Fibroblast of the aortic adventitia (primary cell): ENCODE data around the gene COL5A2. TPM values are rescaled to one million over a fixed set of nuclear protein-coding genes. Genes with fewer than 3 reads are reported as not detected.

Experiments
- DNase-seq: peaks from one replicate; pipeline ENCODE4 v3.0.0-alpha.2; 2010; ENCODE audit warnings: low read depth
- H3K4me3 ChIP-seq: 2 replicates; pipeline ENCODE4 v1.5.1; 2011; ENCODE audit warnings: low read depth, mild to moderate bottlenecking, control low read depth, low read length, moderate library complexity
- total RNA-seq: library from RNA; depleted of rRNA; stranded (reverse); fragments of >200 nt; gene quantifications from 2 replicates; pipeline ENCODE4 v1.2.3, GENCODE V29; 2012; ENCODE audit warnings: low replicate concordance
- TF ChIP-seq, protein P1 (sequence below): IDR thresholded peaks from 2 replicates; pipeline ENCODE4 v1.5.1; 2011; ENCODE audit warnings: mild to moderate bottlenecking, low read length, control low read depth, inconsistent platforms; ENCODE audit not compliant: insufficient read depth

COL5A2 gene
- total RNA-seq, 1 donor: 133 TPM

DNA sequence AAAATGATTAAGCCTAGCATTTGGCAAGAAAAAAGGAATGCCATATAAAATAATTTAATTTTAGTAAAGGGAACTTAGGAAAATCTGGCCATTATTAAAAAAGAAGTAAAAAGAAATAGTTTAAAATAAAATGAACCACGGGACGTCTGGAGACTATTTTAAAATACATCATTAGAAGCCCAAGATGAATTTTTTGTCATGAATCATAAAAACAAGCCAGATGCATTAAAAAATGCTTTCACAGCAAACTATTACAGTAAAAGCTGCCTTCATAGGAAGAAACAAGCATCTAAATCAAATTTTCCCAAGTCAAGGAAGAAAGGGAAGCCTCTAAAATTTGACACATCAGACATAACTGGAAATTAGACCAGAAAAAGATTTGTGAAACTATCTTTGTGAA, 33.0 kb downstream of the COL5A2 start:
- no peak for DNase-seq
- no peak overlapping the region for H3K4me3 ChIP-seq
- TF ChIP-seq, protein P1, sequence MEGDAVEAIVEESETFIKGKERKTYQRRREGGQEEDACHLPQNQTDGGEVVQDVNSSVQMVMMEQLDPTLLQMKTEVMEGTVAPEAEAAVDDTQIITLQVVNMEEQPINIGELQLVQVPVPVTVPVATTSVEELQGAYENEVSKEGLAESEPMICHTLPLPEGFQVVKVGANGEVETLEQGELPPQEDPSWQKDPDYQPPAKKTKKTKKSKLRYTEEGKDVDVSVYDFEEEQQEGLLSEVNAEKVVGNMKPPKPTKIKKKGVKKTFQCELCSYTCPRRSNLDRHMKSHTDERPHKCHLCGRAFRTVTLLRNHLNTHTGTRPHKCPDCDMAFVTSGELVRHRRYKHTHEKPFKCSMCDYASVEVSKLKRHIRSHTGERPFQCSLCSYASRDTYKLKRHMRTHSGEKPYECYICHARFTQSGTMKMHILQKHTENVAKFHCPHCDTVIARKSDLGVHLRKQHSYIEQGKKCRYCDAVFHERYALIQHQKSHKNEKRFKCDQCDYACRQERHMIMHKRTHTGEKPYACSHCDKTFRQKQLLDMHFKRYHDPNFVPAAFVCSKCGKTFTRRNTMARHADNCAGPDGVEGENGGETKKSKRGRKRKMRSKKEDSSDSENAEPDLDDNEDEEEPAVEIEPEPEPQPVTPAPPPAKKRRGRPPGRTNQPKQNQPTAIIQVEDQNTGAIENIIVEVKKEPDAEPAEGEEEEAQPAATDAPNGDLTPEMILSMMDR: no peak

DNA sequence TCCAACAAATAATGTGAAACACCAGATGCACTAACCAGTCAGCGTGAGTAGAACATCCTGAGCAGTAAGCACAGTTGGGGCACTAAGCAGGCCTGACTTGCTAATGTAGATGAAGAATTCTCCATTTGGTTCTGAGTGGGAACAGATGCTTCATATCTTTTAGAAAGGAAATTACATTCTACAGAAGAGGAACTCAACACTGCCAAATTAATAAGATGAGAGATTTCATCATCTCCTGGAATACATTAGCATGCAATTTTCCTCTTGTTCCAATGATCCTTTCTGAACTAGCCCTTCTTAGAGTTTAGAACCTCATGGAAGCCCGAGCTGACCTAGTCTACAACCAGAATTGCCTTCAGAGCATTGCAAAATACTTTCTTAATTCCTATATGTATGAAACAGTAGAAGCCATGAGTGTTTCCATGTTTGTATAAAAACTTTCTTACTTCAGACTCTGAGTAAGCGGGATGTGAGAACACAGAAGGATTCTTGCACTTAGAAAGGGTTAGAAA, 34.8 kb downstream of the COL5A2 start:
- peak; percentile 85 for DNase-seq
- H3K4me3 ChIP-seq: no peak overlapping the region
- TF ChIP-seq, protein P1: no peak

DNA sequence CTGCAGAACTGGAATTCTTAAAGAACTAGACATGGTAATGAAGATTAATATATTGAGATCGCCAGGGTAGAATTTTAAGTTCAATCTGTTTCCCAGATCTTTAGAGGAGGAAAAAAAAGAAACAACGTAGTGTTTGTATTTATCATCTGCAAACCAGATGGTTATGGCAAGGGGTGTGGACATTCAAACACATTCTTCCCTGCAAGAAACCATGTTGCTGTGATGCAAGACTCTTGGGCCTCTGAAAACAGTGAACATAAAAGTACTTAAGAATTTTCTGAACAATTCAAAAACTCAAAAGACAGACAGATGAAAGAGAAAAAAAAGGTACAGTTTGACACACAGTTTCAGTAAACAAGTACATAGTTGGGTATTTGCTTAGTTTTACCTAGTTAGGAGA, 35.6 kb downstream of the COL5A2 start:
- H3K4me3 ChIP-seq: no peak overlapping the region

DNA sequence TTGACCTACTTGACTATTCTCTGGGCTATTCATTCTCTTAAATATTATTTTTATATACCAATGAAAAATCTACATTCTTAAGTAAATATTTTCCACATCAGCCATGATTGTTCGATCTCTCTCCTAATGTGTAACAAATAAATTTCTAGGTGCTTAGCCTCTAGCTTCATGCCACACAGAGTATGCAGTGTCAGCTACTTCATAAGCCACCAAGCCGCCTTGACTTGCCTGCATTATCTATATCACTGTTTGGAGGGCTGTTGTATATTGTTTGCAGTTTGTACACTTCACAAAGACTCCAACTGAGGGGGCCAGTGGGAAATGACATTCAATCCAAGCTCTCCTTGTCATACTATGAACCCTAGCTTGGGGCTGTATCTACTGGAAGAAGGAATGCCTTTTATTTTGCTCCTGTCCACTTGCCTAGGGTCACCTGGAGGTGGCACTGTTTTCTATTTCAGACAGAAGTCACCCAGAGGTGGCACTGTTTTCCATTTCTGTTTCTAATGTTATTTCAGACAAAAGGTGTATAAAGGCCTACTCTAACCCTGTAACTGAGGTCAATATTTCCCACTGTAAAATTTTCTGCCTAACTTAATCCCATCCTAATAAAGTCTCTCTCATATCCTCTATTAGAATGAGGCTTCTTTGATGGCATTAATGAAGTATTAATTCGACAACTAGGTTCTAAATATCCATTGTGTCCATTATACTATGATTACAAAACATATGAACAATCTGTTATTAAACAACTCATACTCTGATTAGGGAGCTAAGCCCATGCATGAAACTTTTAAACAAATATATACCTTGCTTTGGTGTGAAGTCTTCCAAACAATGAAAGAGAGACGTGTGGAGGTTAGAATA, 36.4 kb downstream of the COL5A2 start:
- no peak overlapping the region for H3K4me3 ChIP-seq
- peak; percentile 47 for DNase-seq
- TF ChIP-seq, protein P1: peak; percentile 49

More for the DNA sequence above, 35.6 kb downstream of the COL5A2 start:
- TF ChIP-seq, protein P1: no peak
- DNase-seq: peak; percentile 85

DNA sequence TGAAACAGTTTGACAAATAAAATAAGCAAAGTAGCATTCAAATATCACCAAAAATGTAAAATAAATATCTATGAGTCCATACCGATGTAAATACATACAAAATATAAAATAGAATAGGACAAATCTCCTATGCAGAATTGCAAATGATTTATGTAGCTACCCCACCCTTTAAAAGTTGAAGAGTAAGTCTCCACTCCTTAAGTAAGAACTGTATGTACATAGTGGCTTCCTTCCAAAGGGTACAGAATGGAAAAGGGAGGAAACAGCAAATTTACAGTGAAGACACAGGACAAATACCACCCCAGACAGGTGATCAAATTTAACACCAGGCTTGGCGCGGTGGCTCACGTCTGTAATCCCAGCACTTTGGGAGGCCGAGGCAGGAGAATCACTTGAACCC, 40.8 kb downstream of the COL5A2 start:
- DNase-seq: no peak
- no peak overlapping the region for H3K4me3 ChIP-seq
- TF ChIP-seq, protein P1: no peak

DNA sequence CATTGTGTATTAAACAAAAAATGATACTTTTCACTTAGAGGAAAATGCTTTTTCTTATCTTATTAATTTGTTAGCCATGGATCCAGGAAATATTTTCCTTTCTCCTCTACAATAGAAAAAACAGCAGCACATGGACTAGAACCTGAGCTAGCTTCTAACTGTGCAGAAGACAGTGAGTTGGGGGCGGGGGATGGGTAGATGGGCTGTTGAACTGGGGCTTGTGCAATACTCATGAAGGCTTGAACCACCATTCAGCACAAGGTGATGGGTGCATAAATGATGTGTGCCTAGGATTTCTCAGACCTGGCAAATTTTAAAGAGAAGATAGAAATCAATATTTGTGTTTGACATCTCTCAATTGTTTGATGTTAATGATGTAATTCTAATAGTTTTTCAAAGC, 42.0 kb downstream of the COL5A2 start:
- H3K4me3 ChIP-seq: no peak overlapping the region
- no peak for DNase-seq
- TF ChIP-seq, protein P1: no peak
